Measurements from ENCODE around the gene SCP2.

Gene SCP2

GRCh38 chr1:53069663-53070327 is 142.7 kb downstream of the SCP2 start:
- DNase-seq, result no peak

- no peak for DNase-seq
These were observed 143.5 kb downstream of the SCP2 start for GRCh38 chr1:53070621-53071020.

GRCh38 chr1:53071167-53071865 is 144.2 kb downstream of the SCP2 start:
- DNase-seq, result no peak

- no peak for DNase-seq
These were observed 144.8 kb downstream of the SCP2 start for GRCh38 chr1:53071915-53072314.

- no peak for DNase-seq
These were observed 146.2 kb downstream of the SCP2 start for GRCh38 chr1:53073287-53073686.

- DNase-seq, result no peak
These were observed 146.8 kb downstream of the SCP2 start for GRCh38 chr1:53073868-53074311.

- no peak for DNase-seq
These were observed 147.5 kb downstream of the SCP2 start for GRCh38 chr1:53074313-53075154.

GRCh38 chr1:53075206-53075605 is 148.1 kb downstream of the SCP2 start:
- DNase-seq, result no peak

- DNase-seq, result no peak
These were observed 148.7 kb downstream of the SCP2 start for GRCh38 chr1:53075761-53076163.

GRCh38 chr1:53076165-53076564 is 149.1 kb downstream of the SCP2 start:
- DNase-seq, result no peak

- no peak for DNase-seq
These were observed 149.9 kb downstream of the SCP2 start for GRCh38 chr1:53076721-53077598.

- no peak for DNase-seq
These were observed 150.5 kb downstream of the SCP2 start for GRCh38 chr1:53077599-53077965.

- no peak for DNase-seq
These were observed 151.4 kb downstream of the SCP2 start for GRCh38 chr1:53078333-53079101.

- DNase-seq, result no peak
These were observed 152.2 kb downstream of the SCP2 start for GRCh38 chr1:53079251-53079650.

- no peak for DNase-seq
These were observed 153.0 kb downstream of the SCP2 start for GRCh38 chr1:53080041-53080440.

- DNase-seq, result no peak
These were observed 153.7 kb downstream of the SCP2 start for GRCh38 chr1:53080769-53081168.

- no peak for DNase-seq
These were observed 154.4 kb downstream of the SCP2 start for GRCh38 chr1:53081384-53082066.

- no peak for DNase-seq
These were observed 155.9 kb downstream of the SCP2 start for GRCh38 chr1:53082826-53083455.

- DNase-seq, result no peak
These were observed 156.8 kb downstream of the SCP2 start for GRCh38 chr1:53083636-53084588.

- no peak for DNase-seq
These were observed 157.5 kb downstream of the SCP2 start for GRCh38 chr1:53084589-53084971.

Data from HCEC 1CT (cell line).